IPS-11a (cell line): Measurements from ENCODE around the gene TCEANC2.
A peak's percentile ranks its signal among the peaks of the same experiment; 100 is the strongest.
"Not testable (repeated sequence)": the region's sequence is repeated elsewhere in the genome, so short reads cannot be mapped to it uniquely, and the experiment has no call there.

Source experiments
- H3K4me3 ChIP-seq: one replicate; pipeline ENCODE4 v1.5.1; 2013; ENCODE audit warnings: low read depth, low read length, control low read depth

Gene TCEANC2

GRCh38 chr1:54052934-54053744, at the start of gene TCEANC2, which contains the start of gene TMEM59:
Gene TCEANC2 (plus strand): TSS chr1:54053608. CDS start chr1:54054423, 815 bp downstream.
Gene TMEM59 (minus strand): TSS chr1:54053204. CDS start chr1:54053188, 16 bp downstream.
- H3K4me3 ChIP-seq: peak within 1 kb of the TSS; percentile 99

DNA sequence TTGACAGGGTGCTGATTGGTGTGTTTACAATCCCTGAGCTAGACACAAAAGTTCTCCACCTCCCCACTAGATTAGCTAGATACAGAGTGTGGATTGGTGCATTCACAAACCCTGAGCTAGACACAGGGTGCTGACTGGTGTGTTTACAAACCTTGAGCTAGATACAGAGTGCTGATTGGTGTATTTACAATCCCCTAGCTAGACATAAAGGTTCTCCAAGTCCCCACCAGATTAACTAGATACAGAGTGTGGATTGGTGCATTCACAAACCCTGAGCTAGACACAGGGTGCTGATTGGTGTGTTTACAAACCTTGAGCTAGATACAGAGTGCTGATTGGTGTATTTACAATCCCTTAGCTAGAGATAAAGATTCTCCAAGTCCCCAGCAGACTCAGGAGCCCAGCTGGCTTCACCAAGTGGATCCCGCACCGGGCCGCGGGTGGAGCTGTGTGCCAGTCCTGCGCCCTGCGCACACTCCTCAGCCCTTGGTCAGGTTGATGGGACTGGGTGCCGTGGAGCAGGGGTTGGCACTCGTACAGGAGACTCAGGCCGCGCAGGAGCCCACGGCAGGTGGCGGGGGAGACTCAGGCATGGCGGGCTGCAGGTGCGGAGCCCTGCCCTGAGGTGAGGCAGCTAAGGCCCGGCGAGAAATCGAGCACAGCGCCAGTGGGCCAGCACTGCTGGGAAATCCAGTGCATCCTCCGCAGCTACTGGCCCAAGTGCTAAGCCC, 49.5 kb upstream of the TCEANC2 start:
- not testable (repeated sequence) for H3K4me3 ChIP-seq

DNA sequence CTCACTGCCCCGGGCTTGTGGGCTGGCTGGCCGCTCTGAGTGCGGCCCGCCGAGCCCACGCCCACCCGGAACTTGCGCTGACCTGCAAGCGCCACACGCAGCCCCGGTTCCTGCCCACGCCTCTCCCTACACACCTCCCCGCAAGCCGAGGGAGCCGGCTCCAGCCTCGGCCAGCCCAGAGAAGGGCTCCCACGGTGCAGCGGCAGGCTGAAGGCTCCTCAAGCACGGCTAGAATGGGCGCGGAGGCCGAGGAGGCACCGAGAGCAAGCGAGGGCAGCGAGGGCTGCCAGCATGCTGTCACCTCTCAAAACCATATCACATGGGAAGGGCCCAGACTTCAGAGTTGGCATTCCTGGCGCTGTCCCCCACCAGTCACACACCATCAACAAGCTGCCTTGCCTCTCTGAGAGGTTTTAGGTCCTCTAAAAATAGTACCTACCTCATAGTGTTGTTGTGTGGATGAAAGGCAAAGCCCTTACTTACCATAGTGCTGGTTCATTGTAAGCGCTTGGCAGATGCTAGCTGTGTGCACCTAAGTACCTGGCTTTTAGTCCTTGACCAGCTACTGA, 48.8 kb upstream of the TCEANC2 start:
- H3K4me3 ChIP-seq: no peak overlapping the region

DNA sequence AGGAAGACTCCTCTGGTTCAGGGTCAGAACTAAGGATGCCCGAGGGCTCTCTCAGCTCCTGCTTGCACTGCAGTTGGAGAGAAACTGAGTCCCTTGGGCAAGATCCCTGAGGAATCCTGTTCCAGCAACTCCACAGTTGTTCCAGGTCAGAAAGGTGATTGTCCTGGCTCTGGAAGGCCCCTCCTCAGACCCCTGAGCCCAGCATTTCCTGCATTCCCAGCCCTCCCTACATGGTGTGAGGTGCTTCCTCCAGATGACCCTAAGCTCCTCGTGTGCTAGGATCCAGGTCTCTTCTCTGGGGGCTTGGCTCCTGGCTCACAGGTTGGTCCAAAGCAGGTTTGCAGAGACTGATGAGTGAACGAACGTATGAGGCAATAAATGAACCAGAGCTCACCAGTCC, 46.9 kb upstream of the TCEANC2 start:
- H3K4me3 ChIP-seq: no peak overlapping the region

- no peak overlapping the region for H3K4me3 ChIP-seq
Observed at GRCh38 chr1:54007613-54008012, 45.8 kb upstream of the TCEANC2 start.

GRCh38 chr1:54008876-54009275, 44.5 kb upstream of the TCEANC2 start:
- H3K4me3 ChIP-seq: no peak overlapping the region

- no peak overlapping the region for H3K4me3 ChIP-seq
Observed at GRCh38 chr1:54009406-54009805, 44.0 kb upstream of the TCEANC2 start.

GRCh38 chr1:54010415-54011117, 42.8 kb upstream of the TCEANC2 start:
- H3K4me3 ChIP-seq: no peak overlapping the region

- H3K4me3 ChIP-seq: no peak overlapping the region
Observed at GRCh38 chr1:54011316-54012007, 41.9 kb upstream of the TCEANC2 start.

GRCh38 chr1:54012008-54012325, 41.4 kb upstream of the TCEANC2 start:
- no peak overlapping the region for H3K4me3 ChIP-seq

- H3K4me3 ChIP-seq: no peak overlapping the region
Observed at GRCh38 chr1:54012863-54013262, 40.5 kb upstream of the TCEANC2 start.

GRCh38 chr1:54013393-54014008, 39.9 kb upstream of the TCEANC2 start:
- no peak overlapping the region for H3K4me3 ChIP-seq

DNA sequence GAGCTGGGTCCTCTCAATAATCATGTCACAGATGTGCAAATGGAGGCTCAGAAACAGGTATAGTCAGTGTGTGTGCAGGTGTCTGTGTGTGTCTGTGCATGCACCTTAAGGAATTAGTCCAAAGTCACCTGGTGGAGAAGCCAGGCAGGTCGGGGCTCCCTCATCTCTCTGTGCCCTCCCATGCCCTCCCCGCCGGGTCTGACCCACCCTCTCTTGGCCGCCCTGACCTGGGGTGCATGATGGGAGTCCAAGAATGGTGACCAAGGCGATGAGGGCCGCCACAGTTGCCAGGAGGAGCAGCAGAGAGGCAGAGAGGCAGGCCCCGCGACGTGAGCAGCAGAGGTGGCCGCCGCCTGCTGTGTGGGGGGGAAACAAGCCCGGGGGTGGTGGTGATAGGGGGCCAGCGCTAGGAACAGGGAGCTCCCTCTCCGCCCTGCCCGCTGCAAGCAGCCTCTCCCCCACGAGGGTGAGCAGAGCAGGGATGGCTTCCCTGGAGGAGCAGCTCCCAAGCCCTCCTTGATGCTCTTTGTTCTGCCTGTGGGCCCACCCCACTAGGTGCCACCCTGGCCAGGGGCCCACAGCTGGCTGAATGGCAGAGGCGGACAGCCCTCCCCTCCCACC, 39.3 kb upstream of the TCEANC2 start:
- H3K4me3 ChIP-seq: no peak overlapping the region

DNA sequence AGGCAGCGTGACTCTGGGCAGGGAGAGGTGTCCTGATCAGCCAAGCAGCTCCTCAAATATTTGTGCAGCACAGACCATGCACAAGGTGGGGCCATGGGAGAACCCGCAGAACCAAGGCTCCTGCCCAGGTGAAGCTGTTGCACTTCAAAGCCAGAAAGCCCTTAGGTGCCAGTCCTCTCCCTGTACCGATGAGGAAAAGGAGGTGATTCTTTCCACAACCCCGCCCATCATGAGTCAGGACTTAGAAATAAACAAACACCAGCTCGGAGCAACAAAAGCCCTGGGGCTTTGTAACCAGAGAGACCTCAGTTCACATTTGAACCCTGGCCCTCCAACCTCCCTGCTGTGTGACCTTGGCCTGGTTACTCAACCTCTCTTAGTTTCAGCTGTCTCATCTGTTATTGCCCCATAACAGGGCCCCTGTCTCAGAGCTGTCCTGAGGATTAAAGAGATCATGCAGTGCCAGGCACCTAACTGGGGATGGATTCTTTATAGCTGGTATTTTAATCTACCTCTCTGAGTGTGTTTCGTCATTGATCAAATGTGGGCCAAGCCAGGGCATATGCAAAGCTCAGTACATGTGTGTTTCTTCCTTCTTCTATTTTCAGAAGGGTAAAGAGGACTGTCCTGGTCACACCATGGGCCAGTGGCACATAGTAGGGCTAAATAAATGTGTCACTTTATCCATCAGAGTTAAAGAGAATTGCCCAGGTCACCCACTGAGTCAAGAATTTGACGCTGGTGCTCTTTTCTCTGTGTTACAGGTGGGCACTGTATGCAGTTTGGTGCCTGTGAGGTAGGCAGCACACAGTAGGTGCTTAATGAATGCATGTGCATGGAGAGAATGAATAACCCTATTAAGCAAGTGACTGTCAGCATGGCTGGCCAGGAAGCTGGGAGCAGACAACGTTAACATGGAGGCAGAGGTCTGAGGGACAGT, 36.8 kb upstream of the TCEANC2 start:
- H3K4me3 ChIP-seq: no peak overlapping the region

DNA sequence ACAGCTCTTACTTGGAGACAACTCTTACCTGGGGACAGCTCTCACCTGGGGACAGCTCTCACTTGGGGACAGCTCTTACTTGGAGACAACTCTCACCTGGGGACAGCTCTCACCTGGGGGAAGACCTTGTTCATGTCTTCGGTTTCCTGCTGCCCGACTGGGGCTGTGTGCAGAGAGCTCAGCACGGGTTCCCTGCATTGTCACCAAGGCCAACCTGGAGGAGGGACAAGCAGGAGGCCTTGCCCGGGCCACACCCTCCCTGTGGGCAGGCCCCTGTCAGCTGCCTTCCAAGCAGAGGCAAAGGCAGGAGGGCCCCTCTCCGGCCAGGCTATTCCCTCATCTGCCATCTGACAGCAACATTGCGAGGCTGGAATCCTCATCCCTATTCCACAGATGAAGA, 35.4 kb upstream of the TCEANC2 start, which contains the start of gene LDLRAD1:
Gene LDLRAD1 (minus strand): TSS at position 208 of the 400 bp plus-strand sequence. CDS start 74 bp downstream, at position 134.
- no peak within 1 kb of the TSS for H3K4me3 ChIP-seq

- no peak overlapping the region for H3K4me3 ChIP-seq
Observed at GRCh38 chr1:54018635-54019034, 34.8 kb upstream of the TCEANC2 start.

DNA sequence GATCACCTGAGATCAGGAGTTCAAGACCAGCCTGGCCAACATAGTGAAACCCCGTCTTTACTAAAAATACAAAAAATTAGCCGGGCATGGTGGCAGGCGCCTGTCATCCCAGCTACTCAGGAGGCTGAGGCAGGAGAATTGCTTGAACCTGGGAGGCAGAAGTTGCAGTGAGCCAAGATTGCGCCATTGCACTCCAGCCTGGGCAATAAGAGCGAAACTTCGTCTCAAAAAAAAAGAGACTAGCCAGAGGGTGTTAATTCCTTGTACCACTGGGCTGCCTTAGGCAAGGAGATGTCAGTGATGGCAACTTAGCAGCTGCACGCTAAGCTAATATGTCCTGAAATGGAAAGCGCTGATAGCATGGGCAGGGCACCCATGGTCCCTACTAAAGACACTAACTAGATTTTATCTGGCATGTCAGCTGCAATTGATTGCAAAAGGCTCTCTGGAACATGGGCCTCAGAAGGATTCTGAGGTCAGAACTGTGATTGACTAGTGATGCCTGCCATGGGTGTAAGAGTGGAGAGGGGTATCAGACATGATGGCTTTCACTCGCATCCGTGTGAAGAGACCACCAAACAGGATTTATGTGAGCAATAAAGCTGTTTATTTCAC, 33.7 kb upstream of the TCEANC2 start:
- not testable (repeated sequence) for H3K4me3 ChIP-seq

DNA sequence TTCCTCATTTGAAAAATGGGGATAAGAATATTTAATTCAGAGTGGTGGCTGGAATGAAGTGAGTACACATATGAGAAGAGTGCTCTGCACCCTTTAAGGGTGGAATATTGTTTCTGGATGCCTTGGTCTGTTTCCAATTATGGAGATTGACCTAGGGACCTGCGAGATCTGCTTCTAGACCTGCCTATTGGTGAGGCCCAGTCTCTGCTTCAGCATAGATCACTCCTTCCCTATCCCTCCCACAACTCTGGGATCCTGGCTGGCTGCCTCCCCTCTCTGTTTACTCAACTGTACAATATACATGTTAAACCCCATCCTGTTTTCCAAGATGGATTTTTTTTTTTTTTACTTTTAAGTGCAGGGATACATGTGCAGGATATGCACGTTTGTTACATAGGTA, 29.1 kb upstream of the TCEANC2 start:
- H3K4me3 ChIP-seq: no peak overlapping the region
